ENCODE data around the gene TATDN3. TPM values are rescaled to one million over a fixed set of nuclear protein-coding genes. Genes with fewer than 3 reads are reported as not detected.
A peak's percentile ranks its signal among the peaks of the same experiment; 100 is the strongest.
"Not testable (repeated sequence)": the region's sequence is repeated elsewhere in the genome, so short reads cannot be mapped to it uniquely, and the experiment has no call there.

Gene TATDN3
- total RNA-seq, 1 experiment from 2014 or later = 13.8 TPM

DNA sequence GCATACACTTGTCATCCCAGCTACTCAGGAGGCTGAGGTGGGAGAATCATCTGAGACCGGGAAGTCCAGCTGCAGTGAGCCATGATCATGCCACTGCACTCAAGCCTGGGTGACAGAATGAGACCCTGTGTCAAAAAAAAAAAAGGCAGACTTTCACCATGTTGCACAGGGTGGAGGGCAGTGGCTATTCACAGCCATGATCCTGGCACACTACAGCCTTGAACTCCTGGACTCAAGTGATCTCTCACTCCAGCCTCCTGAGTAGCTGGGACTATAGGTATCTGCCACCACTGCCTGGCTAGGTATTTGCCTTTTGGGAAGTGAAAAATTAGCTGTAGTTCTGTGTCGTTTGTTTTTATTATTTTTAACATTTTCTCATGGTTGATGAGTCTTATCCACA, 36.7 kb downstream of the TATDN3 start:
- no peak overlapping the region for H3K4me2 ChIP-seq (ENCODE audit: insufficient read depth, insufficient read length, low read length)
- DNase-seq = no peak
- Mint-ChIP-seq H3K27me3 (ENCODE audit: low read depth) (no peaks in the 10 kb centered on the region; the same call in none of the 2 replicates), H3K4me1 (peaks cover 6 to 9% of the 10 kb centered on the region in 2 experiments; a peak in 3 of 4 replicates), H3K36me3 (ENCODE audit: insufficient read depth in 1 of 3, low read depth in 3 of 3) (peaks cover 17 to 26% (median 18%) of the 10 kb centered on the region in 3 experiments), H3K27ac (peak overlapping the region in 1 of 3 experiments; percentile 88; a peak in 1 of 7 replicates), H3K4me3 (no peak overlapping the region), H3K9me3 (peaks cover 20 to 30% of the 10 kb centered on the region in 2 experiments)
- H3K56ac ChIP-seq (ENCODE audit: insufficient read length, low read depth, low read length) = no peak overlapping the region
- no peak overlapping the region for H2BK5ac ChIP-seq (ENCODE audit: insufficient read length, low read length)
- H4K5ac ChIP-seq (ENCODE audit: insufficient read length, low read depth, low read length) = no peak overlapping the region
- H3K18ac ChIP-seq (ENCODE audit: insufficient read length, low read depth, low read length) = no peak overlapping the region
- H3K23me2 ChIP-seq (ENCODE audit: insufficient read length, low read depth, low read length, poor library complexity, severe bottlenecking) = no peaks in the 10 kb centered on the region
- no peaks in the 10 kb centered on the region for H3K79me1 ChIP-seq (ENCODE audit: insufficient read depth, low read depth, low read length, poor library complexity, severe bottlenecking)
- no peaks in the 10 kb centered on the region for H3K27me3 ChIP-seq (ENCODE audit: insufficient read depth, low read length)
- no peak overlapping the region for H3K4ac ChIP-seq (ENCODE audit: low read depth, low read length)
- no peak overlapping the region for H3K23ac ChIP-seq (ENCODE audit: insufficient read length, low read depth, low read length)
- no CpG with 5 or more reads among the region's 2 CpGs for WGBS (ENCODE audit: extremely low coverage, insufficient read length, low lambda C conversion rate)
- no peaks in the 10 kb centered on the region for H3K79me2 ChIP-seq (ENCODE audit: insufficient read depth, low read length)
- H4K8ac ChIP-seq (replicated peaks; ENCODE audit: insufficient read length, low read depth, low read length) = no peak overlapping the region
- no peaks in the 10 kb centered on the region for H4K20me1 ChIP-seq (ENCODE audit: control insufficient read depth, insufficient read depth, insufficient read length)
- no peak overlapping the region for H2AFZ ChIP-seq (ENCODE audit: low read length)
- H3K27ac ChIP-seq (ENCODE audit: insufficient read length, low read depth, low read length) = no peak overlapping the region
- H4K91ac ChIP-seq (ENCODE audit: insufficient read length, low read depth, low read length) = no peak overlapping the region
- no peak overlapping the region for H3T11ph ChIP-seq (ENCODE audit: low read length)
- H3K4me1 ChIP-seq (ENCODE audit: insufficient read depth, low read length) = no peaks in the 10 kb centered on the region; the same call in 1 of the 2 replicates
- H2BK12ac ChIP-seq (ENCODE audit: insufficient read length, low read depth, low read length) = no peak overlapping the region
- no peak overlapping the region for H2BK15ac ChIP-seq (ENCODE audit: low read depth, low read length)
- no peak overlapping the region for H3K9ac ChIP-seq (ENCODE audit: extremely low read depth, insufficient read length, low read length)
- H2BK20ac ChIP-seq (ENCODE audit: low read depth, low read length, poor library complexity, severe bottlenecking) = no peak overlapping the region
- H2BK120ac ChIP-seq (ENCODE audit: low read depth, low read length, poor library complexity, severe bottlenecking) = no peak overlapping the region
- TF ChIP-seq, protein P1, sequence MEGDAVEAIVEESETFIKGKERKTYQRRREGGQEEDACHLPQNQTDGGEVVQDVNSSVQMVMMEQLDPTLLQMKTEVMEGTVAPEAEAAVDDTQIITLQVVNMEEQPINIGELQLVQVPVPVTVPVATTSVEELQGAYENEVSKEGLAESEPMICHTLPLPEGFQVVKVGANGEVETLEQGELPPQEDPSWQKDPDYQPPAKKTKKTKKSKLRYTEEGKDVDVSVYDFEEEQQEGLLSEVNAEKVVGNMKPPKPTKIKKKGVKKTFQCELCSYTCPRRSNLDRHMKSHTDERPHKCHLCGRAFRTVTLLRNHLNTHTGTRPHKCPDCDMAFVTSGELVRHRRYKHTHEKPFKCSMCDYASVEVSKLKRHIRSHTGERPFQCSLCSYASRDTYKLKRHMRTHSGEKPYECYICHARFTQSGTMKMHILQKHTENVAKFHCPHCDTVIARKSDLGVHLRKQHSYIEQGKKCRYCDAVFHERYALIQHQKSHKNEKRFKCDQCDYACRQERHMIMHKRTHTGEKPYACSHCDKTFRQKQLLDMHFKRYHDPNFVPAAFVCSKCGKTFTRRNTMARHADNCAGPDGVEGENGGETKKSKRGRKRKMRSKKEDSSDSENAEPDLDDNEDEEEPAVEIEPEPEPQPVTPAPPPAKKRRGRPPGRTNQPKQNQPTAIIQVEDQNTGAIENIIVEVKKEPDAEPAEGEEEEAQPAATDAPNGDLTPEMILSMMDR (conservative IDR thresholded peaks at IDR 0.05) = no peak
- H3K9me3 ChIP-seq (ENCODE audit: control insufficient read depth, low read depth, low read length) = peaks cover 10% of the 10 kb centered on the region
- no peak overlapping the region for H2AK5ac ChIP-seq (ENCODE audit: insufficient read length, low read length)
- H3K14ac ChIP-seq (ENCODE audit: insufficient read depth, low read length) = no peak overlapping the region

DNA sequence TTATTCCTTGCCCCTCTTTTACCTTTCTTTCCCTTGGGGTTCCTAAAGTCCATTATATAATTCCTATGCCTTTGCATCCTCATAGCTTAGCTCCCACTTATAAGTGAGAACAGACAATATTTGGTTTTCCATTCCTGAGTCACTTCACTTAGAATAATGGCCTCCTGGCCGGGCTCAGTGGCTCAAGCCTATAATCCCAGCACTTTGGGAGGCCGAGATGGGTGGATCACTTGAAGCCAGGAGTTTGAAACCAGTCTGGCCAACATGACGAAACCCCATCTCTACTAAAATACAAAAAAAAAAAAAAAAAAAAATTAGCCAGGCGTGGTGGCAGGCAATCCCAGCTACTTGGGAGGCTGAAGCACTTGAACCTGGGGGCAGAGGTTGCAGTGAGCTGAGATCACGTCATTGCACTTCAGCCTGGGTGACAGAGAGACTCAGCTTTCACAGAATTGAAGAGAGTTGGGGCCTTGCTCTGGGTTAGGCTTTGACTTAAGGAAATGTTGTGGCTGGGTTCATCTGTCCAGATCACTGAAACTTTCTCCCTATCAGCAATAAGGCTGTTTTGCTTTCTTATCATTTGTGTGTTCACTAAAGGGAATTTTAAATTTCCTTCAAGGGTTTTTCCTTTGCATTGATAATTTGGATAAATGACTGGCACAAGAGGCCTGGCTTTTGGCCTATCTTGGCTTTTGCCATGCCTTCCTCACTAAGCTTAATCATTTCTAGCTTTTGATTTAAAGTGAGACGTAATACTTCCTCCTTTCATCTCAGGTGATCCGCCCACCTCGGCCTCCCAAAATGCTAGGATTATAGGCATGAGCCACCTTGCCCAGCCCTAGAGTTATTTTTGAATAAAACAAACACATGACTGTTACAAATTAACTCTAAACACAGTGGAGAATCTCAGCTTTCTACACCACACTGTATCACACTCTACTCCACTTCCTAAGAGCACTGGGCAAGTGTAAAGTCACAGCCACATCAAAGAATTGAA, 41.8 kb downstream of the TATDN3 start:
- not testable (repeated sequence) for H3K9me3 ChIP-seq (ENCODE audit: control insufficient read depth, low read depth, low read length); H4K91ac ChIP-seq (ENCODE audit: insufficient read length, low read depth, low read length); DNase-seq; H2AFZ ChIP-seq (ENCODE audit: low read length); H3K27me3 ChIP-seq (ENCODE audit: insufficient read depth, low read length); H3K36me3 Mint-ChIP-seq (ENCODE audit: insufficient read depth in 1 of 3, low read depth in 3 of 3); H2BK20ac ChIP-seq (ENCODE audit: low read depth, low read length, poor library complexity, severe bottlenecking); H3K4me1 ChIP-seq (ENCODE audit: insufficient read depth, low read length); H2BK15ac ChIP-seq (ENCODE audit: low read depth, low read length); H3K56ac ChIP-seq (ENCODE audit: insufficient read length, low read depth, low read length); H3K27ac ChIP-seq (ENCODE audit: insufficient read length, low read depth, low read length); H4K20me1 ChIP-seq (ENCODE audit: control insufficient read depth, insufficient read depth, insufficient read length); H4K5ac ChIP-seq (ENCODE audit: insufficient read length, low read depth, low read length); H3K23me2 ChIP-seq (ENCODE audit: insufficient read length, low read depth, low read length, poor library complexity, severe bottlenecking); H3K27me3 Mint-ChIP-seq (ENCODE audit: low read depth); H3K79me2 ChIP-seq (ENCODE audit: insufficient read depth, low read length); H2BK120ac ChIP-seq (ENCODE audit: low read depth, low read length, poor library complexity, severe bottlenecking); H3K23ac ChIP-seq (ENCODE audit: insufficient read length, low read depth, low read length); H3K79me1 ChIP-seq (ENCODE audit: insufficient read depth, low read depth, low read length, poor library complexity, severe bottlenecking); H3T11ph ChIP-seq (ENCODE audit: low read length); H3K9ac ChIP-seq (ENCODE audit: extremely low read depth, insufficient read length, low read length); H2AK5ac ChIP-seq (ENCODE audit: insufficient read length, low read length); H3K27ac Mint-ChIP-seq; H3K9me3 Mint-ChIP-seq; H4K8ac ChIP-seq (replicated peaks; ENCODE audit: insufficient read length, low read depth, low read length); H3K18ac ChIP-seq (ENCODE audit: insufficient read length, low read depth, low read length); H3K4me1 Mint-ChIP-seq; H2BK5ac ChIP-seq (ENCODE audit: insufficient read length, low read length); H3K4me3 Mint-ChIP-seq; H3K4ac ChIP-seq (ENCODE audit: low read depth, low read length); H3K4me2 ChIP-seq (ENCODE audit: insufficient read depth, insufficient read length, low read length); H2BK12ac ChIP-seq (ENCODE audit: insufficient read length, low read depth, low read length); H3K14ac ChIP-seq (ENCODE audit: insufficient read depth, low read length)
- no CpG with 5 or more reads among the region's 8 CpGs for WGBS (ENCODE audit: extremely low coverage, insufficient read length, low lambda C conversion rate)
